HG03571 (cell line): ENCODE measurements around the gene RALGAPA2.
"Not testable (repeated sequence)": the region's sequence is repeated elsewhere in the genome, so short reads cannot be mapped to it uniquely, and the experiment has no call there.

Experiments used
- ATAC-seq: cut with Tn5 transposase; IDR thresholded peaks from one replicate; pipeline ENCODE4 v1.9.1; 2021; ENCODE audit not compliant: unreplicated experiment

The RALGAPA2 gene

DNA sequence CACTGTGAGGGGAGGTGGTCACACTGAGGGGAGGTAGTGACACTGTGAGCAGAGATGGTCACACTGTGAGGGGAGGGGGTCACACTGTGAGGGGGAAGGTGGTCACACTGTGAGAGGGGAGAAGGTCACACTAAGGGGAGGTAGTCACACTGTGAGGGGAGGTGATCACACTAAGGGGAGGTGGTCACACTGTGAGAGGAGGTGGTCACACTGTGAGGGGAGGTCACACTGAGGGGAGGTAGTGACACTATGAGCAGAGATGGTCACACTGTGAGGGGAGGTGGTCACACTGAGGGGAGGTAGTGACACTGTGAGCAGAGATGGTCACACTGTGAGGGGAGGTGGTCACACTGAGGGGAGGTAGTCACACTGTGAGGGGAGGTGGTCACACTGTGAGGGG lies 356.9 kb downstream of the RALGAPA2 start:
- ATAC-seq: not testable (repeated sequence)

DNA sequence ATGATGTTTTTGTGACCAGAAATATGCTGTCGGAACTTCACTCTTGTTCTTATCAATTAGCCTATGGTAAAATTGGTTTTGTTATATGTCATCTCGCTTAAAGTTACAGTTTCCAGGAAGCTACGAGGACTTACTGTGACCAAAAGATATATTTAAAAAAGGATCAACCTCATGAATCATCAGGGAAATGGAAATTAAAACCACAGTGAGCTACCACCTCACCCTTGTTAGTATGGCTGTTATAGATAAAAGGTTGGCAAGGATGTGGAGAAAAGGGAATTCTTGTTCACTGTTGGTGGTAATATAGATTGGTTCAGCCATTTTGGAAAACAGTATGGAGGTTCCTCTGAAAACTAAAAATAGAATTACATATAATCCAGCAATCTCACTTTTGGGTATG lies 358.9 kb downstream of the RALGAPA2 start:
- no peak for ATAC-seq

DNA sequence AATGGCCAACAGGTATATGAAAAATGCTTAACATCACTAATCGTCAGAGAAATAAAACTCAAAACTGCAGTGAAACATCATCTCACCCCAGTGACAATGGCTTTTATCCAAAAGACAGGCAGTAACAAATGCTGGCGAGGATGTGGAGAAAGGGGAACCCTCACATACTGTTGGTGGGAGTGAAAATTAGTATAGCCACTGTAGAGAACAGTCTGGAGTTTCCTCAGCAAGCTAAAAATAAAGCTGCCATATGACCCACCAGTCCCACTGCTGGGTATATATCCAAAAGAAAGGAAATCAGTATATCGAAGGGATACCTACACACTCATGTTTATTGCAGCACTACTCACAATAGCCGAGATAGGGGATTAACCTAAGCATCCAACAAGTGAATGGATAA lies 368.0 kb downstream of the RALGAPA2 start:
- ATAC-seq: no peak

DNA sequence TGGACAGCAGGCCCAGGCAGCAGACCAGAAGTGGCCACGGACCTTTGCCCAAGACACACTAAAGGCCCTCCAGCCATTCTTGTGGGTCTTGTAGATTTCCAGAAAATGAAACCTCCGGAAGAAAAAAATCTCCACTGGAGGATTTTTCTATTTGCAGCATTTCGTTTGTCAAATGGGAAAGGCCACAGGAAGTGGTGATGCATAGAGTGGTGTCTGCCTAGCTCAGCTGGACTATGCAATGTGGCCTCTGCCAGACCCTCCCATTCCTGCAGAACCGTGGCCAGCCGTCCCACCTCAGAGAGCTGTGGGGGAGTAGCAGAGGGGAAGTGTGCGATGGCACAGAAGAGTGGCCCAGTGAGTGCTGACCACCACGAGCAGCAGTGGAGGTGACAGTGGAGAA lies 368.5 kb downstream of the RALGAPA2 start:
- no peak for ATAC-seq
